Measurements from ENCODE around the gene ARPC1B. TPM values are rescaled to one million over a fixed set of nuclear protein-coding genes. Genes with fewer than 3 reads are reported as not detected.

Gene ARPC1B
- total and polyA plus RNA-seq, 2 of the 8 experiments (the other 6 are each of a cell fraction or from before 2014, with no cell fraction given), result 64.5 to 115 TPM

GRCh38 chr7:99409192-99409572 is 34.7 kb downstream of the ARPC1B start:
- H3K27ac ChIP-seq (ENCODE audit: low read depth, low read length), result peak overlapping the region; percentile 100
- no peak overlapping the region for H3K14ac ChIP-seq (ENCODE audit: insufficient read length)
- H3K23me2 ChIP-seq (ENCODE audit: low read depth, low read length), result peaks cover 13% of the 10 kb centered on the region
- H3K4ac ChIP-seq (replicated peaks; ENCODE audit: insufficient read length, low read depth, low read length), result peak overlapping the region; percentile 46
- no peaks in the 10 kb centered on the region for H3K27me3 ChIP-seq (replicated peaks in 1 of 4; ENCODE audit: control insufficient read depth in 3 of 4, extremely low read depth in 1 of 4, insufficient read depth in 3 of 4, low read length in 3 of 4)
- ChIA-PET CTCF (ENCODE audit: partially characterized antibody) (interaction anchor here (0.8 to 1.3 kb wide), 6 partner anchors 9 to 84 kb away, joined by 3 to 8 read pairs (median 3); partner anchors contain the start of gene ARPC1A), POLR2A (ENCODE audit: partially characterized antibody) (interaction anchor here (0.7 to 8.4 kb wide), 35 partner anchors 9 to 529 kb away, joined by 3 to 150 read pairs (median 6); partner anchors contain the start of genes ARPC1A, ARPC1B, ATP5MF and CPSF4)
- peak overlapping the region; percentile 60 for H4K5ac ChIP-seq (ENCODE audit: insufficient read length, low read depth, low read length)
- 2% methylated on average over 18 of the region's 18 CpGs; no CpG with 5 or more reads in 1 of the 2 experiments for WGBS, 2 experiments (ENCODE audit: extremely low coverage in 1 of 2, insufficient coverage in 1 of 2, insufficient read length in 1 of 2, insufficient replicate concordance in 2 of 2, low coverage in 1 of 2, low lambda C conversion rate in 2 of 2, missing lambda C conversion rate in 1 of 2)
- peaks cover 0 to 5% (median 3%) of the 10 kb centered on the region in 4 experiments; a peak in 2 of 7 replicates for H3K4me1 ChIP-seq (replicated peaks in 1 of 4; ENCODE audit: control insufficient read depth in 3 of 4, insufficient read depth in 4 of 4, low read length in 3 of 4)
- peak overlapping the region; percentile 74 to 87 for H3K4me2 ChIP-seq (ENCODE audit: insufficient read depth in 1 of 2, low read depth in 2 of 2, low read length in 2 of 2)
- peak overlapping the region; percentile 92 to 99 (median 96) for H3K9ac ChIP-seq (replicated peaks in 1 of 4; ENCODE audit: extremely low read depth in 1 of 4, low read depth in 3 of 4, low read length in 3 of 4)
- no peak overlapping the region for H2BK20ac ChIP-seq (ENCODE audit: low read length)
- DNase-seq (ENCODE audit: low read depth in 1 of 2, low spot score in 2 of 2) (no peak), FAIRE-seq (no peak)
- no peak overlapping the region for H2BK120ac ChIP-seq (replicated peaks; ENCODE audit: low read depth, low read length)
- peaks cover 34 to 64% of the 10 kb centered on the region in 2 experiments for H3K79me2 ChIP-seq (ENCODE audit: control insufficient read depth in 1 of 2, insufficient read depth in 2 of 2, low read length in 2 of 2)
- no peak overlapping the region for H4K91ac ChIP-seq (replicated peaks; ENCODE audit: insufficient read length, low read length)
- peak overlapping the region; percentile 100 for H2BK5ac ChIP-seq (ENCODE audit: low read depth, low read length)
- H2BK15ac ChIP-seq (ENCODE audit: low read length), result no peak overlapping the region
- H2BK12ac ChIP-seq (ENCODE audit: low read depth, low read length), result peak overlapping the region; percentile 55; the same call in 1 of the 2 replicates
- H2AFZ ChIP-seq (ENCODE audit: low read length), result 0 out of 2 replicates have a peak overlapping the region, but pooled peaks have one; percentile 1
- no peak overlapping the region for H3K23ac ChIP-seq (ENCODE audit: insufficient read length)
- H3K36me3 ChIP-seq (ENCODE audit: control insufficient read depth in 2 of 4, insufficient read depth in 4 of 4, low read length in 3 of 4), result peaks cover 10 to 41% (median 25%) of the 10 kb centered on the region in 4 experiments
- H3K9me3 ChIP-seq (ENCODE audit: insufficient read depth in 2 of 2, low read depth in 1 of 2, low read length in 1 of 2), result no peaks in the 10 kb centered on the region
- peaks cover 20% of the 10 kb centered on the region for H3K79me1 ChIP-seq (ENCODE audit: low read depth, low read length)
- 0 out of 2 replicates have a peak overlapping the region, but pooled peaks have one; percentile 46 for H2AK5ac ChIP-seq (ENCODE audit: low read depth, low read length)
- peak overlapping the region; percentile 24 for H3K56ac ChIP-seq (replicated peaks; ENCODE audit: insufficient read length, low read depth, low read length)
- no peak overlapping the region for H4K8ac ChIP-seq (ENCODE audit: extremely low read depth, insufficient read depth, low read length)
- H3K18ac ChIP-seq (ENCODE audit: extremely low read depth, low read length), result peak overlapping the region; percentile 74; the same call in 1 of the 2 replicates
- peaks cover 12 to 17% of the 10 kb centered on the region in 2 experiments for H4K20me1 ChIP-seq (replicated peaks in 1 of 2; ENCODE audit: control insufficient read depth in 1 of 2, insufficient read depth in 2 of 2, low read length in 2 of 2)
- peak overlapping the region; percentile 93 to 99 (median 97) for H3K4me3 ChIP-seq (ENCODE audit: extremely low read depth in 1 of 4, insufficient read depth in 2 of 4, low read depth in 3 of 4, low read length in 4 of 4)
- TF ChIP-seq POU5F1 (IDR thresholded peaks at IDR 0.05; ENCODE audit: low read depth, low read length) (no peak), MAX (IDR thresholded peaks at IDR 0.05) (no peak), USF2 (IDR thresholded peaks at IDR 0.05; ENCODE audit: low read length) (no peak), MAFK (IDR thresholded peaks at IDR 0.05; ENCODE audit: low read depth, low read length) (no peak), RAD21 (IDR thresholded peaks at IDR 0.05 in 1 of 2, conservative IDR thresholded peaks at IDR 0.05 in 1 of 2; ENCODE audit: low read depth in 2 of 2, low read length in 2 of 2) (no peak), CREB1 (IDR thresholded peaks at IDR 0.05) (no peak), TBP (IDR thresholded peaks at IDR 0.05; ENCODE audit: low read depth, low read length) (no peak), SP1 (IDR thresholded peaks at IDR 0.05; ENCODE audit: low read depth, low read length) (no peak), TCF12 (IDR thresholded peaks at IDR 0.05; ENCODE audit: low read depth, low read length) (no peak), FOSL1 (IDR thresholded peaks at IDR 0.05; ENCODE audit: insufficient read depth, low read depth, low read length) (no peak), CEBPB (IDR thresholded peaks at IDR 0.05; ENCODE audit: low read depth, low read length) (no peak), NANOG (IDR thresholded peaks at IDR 0.05; ENCODE audit: insufficient read depth, low read depth, low read length, poor library complexity, severe bottlenecking) (no peak), CHD2 (IDR thresholded peaks at IDR 0.05; ENCODE audit: low read length) (no peak)

All from H1 (cell line).